ENCODE results near the gene DNAJC5.

GRCh38 chr20:63920226-63920625 lies 25.3 kb downstream of the DNAJC5 start:
- TF ChIP-seq ZNF138 (CRISPR knock-in tag; conservative IDR thresholded peaks at IDR 0.05) (no peak), CTCF (IDR thresholded peaks at IDR 0.05) (no peak), IRF1 (CRISPR knock-in tag; IDR thresholded peaks at IDR 0.05) (no peak), ZNF512 (CRISPR knock-in tag; IDR thresholded peaks at IDR 0.05; ENCODE audit: borderline replicate concordance) (no peak)
